ENCODE data around the gene TRIM73.
"Not testable (repeated sequence)": the region's sequence is repeated elsewhere in the genome, so short reads cannot be mapped to it uniquely, and the experiment has no call there.

DNA sequence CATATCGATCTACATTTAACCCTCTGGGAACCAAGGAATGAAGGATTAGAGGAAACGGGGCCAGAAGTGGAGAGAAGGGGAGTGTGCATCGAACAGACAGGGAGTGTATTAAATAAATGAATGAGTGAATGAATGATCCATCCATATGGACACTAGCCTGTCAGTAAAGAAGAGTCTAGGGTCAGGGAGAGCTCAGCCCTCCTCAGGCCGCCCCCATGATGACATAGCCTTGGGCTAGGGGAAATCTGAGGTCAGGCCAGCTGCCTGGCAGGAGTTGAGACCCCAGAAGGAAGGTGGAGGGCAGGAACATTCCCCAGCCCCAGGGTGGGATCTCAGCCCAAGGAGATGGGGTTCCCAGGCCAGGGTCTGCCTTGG lies 21.3 kb upstream of the TRIM73 start:
- TF ChIP-seq, protein P1, sequence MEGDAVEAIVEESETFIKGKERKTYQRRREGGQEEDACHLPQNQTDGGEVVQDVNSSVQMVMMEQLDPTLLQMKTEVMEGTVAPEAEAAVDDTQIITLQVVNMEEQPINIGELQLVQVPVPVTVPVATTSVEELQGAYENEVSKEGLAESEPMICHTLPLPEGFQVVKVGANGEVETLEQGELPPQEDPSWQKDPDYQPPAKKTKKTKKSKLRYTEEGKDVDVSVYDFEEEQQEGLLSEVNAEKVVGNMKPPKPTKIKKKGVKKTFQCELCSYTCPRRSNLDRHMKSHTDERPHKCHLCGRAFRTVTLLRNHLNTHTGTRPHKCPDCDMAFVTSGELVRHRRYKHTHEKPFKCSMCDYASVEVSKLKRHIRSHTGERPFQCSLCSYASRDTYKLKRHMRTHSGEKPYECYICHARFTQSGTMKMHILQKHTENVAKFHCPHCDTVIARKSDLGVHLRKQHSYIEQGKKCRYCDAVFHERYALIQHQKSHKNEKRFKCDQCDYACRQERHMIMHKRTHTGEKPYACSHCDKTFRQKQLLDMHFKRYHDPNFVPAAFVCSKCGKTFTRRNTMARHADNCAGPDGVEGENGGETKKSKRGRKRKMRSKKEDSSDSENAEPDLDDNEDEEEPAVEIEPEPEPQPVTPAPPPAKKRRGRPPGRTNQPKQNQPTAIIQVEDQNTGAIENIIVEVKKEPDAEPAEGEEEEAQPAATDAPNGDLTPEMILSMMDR (IDR thresholded peaks at IDR 0.05): not testable (repeated sequence)
- TF ChIP-seq POLR2AphosphoS5 (IDR thresholded peaks at IDR 0.05): not testable (repeated sequence)
